Endothelial cell of umbilical vein (primary cell): ENCODE measurements around the gene IGFBP3. TPM values are rescaled to one million over a fixed set of nuclear protein-coding genes. Genes with fewer than 3 reads are reported as not detected.

Experiments
- BruUV-seq: library from RNA; stranded (reverse); fragments of 400-500 nt; replicated peaks from 2 replicates; lab custom pipeline; 2021; lab: Mats Ljungman, UMichigan
- CTCF ChIA-PET: fragments of 300-600, 350-600 bp; sonication (Branson Sonifier 250); formaldehyde crosslinking; loops from one replicate; lab custom pipeline; 2021; ENCODE audit warnings: antibody characterized with exemption, inconsistent platforms; lab: Charles Lee
- POLR2A ChIA-PET: fragments of 300-600, 350-600 bp; sonication (Branson Sonifier 250); formaldehyde crosslinking; loops from one replicate; lab custom pipeline; 2021; ENCODE audit warnings: antibody characterized with exemption, inconsistent platforms; lab: Charles Lee
- DNase-seq: peaks from one replicate; pipeline ENCODE4 v3.0.0-alpha.2; 2011; ENCODE audit warnings: low read depth, low spot score
- FAIRE-seq: peaks from 2 replicates; lab custom pipeline; 2011; peaks lifted over from hg19 to GRCh38; lab: Jason Lieb, UNC
- H2AFZ ChIP-seq: 2 replicates; pipeline ENCODE4 v1.6.0; 2012; ENCODE audit warnings: low read depth, low read length, control low read depth, inconsistent platforms
- H3K27ac ChIP-seq: 2 replicates; pipeline ENCODE4 v1.5.1; 2011; ENCODE audit warnings: low read depth, mild to moderate bottlenecking, control low read depth, low read length, moderate library complexity; ENCODE audit not compliant: insufficient read depth
- H3K27me3 ChIP-seq, 2 experiments: 2 replicates each; pipeline versions ENCODE4 v1.6.0 to v1.6.1; 2011; ENCODE audit warnings: low read length in 2 of 2, mixed read lengths in 1 of 2; ENCODE audit not compliant: control insufficient read depth in 2 of 2, insufficient read depth in 2 of 2
- H3K36me3 ChIP-seq, 2 experiments: 2 replicates in 1 of 2; 3 replicates in 1 of 2; pipeline ENCODE4 v1.5.1; 2011; ENCODE audit warnings: low read length in 2 of 2, mild to moderate bottlenecking in 1 of 2, moderate library complexity in 1 of 2; ENCODE audit not compliant: control insufficient read depth in 2 of 2, insufficient read depth in 2 of 2; ENCODE audit errors: extremely low read depth in 1 of 2
- H3K4me1 ChIP-seq: 3 replicates; pipeline ENCODE4 v1.5.1; 2011; ENCODE audit warnings: mild to moderate bottlenecking, low read length; ENCODE audit not compliant: control insufficient read depth, insufficient read depth; ENCODE audit errors: extremely low read depth
- H3K4me2 ChIP-seq: 2 replicates; pipeline ENCODE4 v1.6.1; 2011; ENCODE audit warnings: low read length, control low read depth, mixed read lengths; ENCODE audit not compliant: insufficient read depth
- H3K4me3 ChIP-seq, 3 experiments: fragments of 200-600 bp in 1 of 3; sonication (generic), shearing (Covaris generic) in 1 of 3; replicated peaks in 1 of 3; 2 replicates each; pipeline ENCODE4 v1.5.1; 2011 to 2016; ENCODE audit warnings: control low read depth in 3 of 3, low read length in 3 of 3, mild to moderate bottlenecking in 2 of 3, inconsistent platforms in 1 of 3, low read depth in 1 of 3, moderate library complexity in 1 of 3; ENCODE audit not compliant: insufficient read depth in 1 of 3
- H3K79me2 ChIP-seq: 2 replicates; pipeline ENCODE4 v1.6.0; 2012; ENCODE audit warnings: low read length, inconsistent platforms; ENCODE audit not compliant: control insufficient read depth, insufficient read depth
- H3K9ac ChIP-seq: replicated peaks from 2 replicates; pipeline ENCODE3; 2011; ENCODE audit warnings: low read length, control low read depth; ENCODE audit not compliant: insufficient read depth; ENCODE audit errors: extremely low read depth
- H3K9me1 ChIP-seq: replicated peaks from 3 replicates; pipeline ENCODE4 v1.6.0; 2011; ENCODE audit warnings: mild to moderate bottlenecking, low read length; ENCODE audit not compliant: control insufficient read depth, insufficient read depth; ENCODE audit errors: extremely low read depth
- H3K9me3 ChIP-seq: replicated peaks from 2 replicates; pipeline ENCODE4 v1.5.1; 2012; ENCODE audit warnings: low read length, inconsistent platforms; ENCODE audit not compliant: control insufficient read depth, insufficient read depth
- H4K20me1 ChIP-seq: replicated peaks from 2 replicates; pipeline ENCODE3; 2011; ENCODE audit warnings: mild to moderate bottlenecking, low read length; ENCODE audit not compliant: control insufficient read depth, insufficient read depth; ENCODE audit errors: extremely low read depth
- EZH2 ChIP-seq: IDR thresholded peaks from 2 replicates; pipeline ENCODE4 v1.6.1; 2012; ENCODE audit warnings: borderline replicate concordance, low read depth, mild to moderate bottlenecking, moderate library complexity, low read length, inconsistent platforms; ENCODE audit not compliant: severe bottlenecking
- FOS ChIP-seq: IDR thresholded peaks from 2 replicates; pipeline ENCODE4 v1.6.1; 2011; ENCODE audit warnings: mild to moderate bottlenecking, low read length, moderate library complexity, borderline replicate concordance; ENCODE audit not compliant: insufficient read depth
- GATA2 ChIP-seq: IDR thresholded peaks from 2 replicates; pipeline ENCODE4 v1.7.0; 2011; ENCODE audit warnings: low read depth, mild to moderate bottlenecking, moderate library complexity, mixed read lengths, low read length; ENCODE audit not compliant: insufficient read length, insufficient read depth
- JUN ChIP-seq: IDR thresholded peaks from 2 replicates; pipeline ENCODE4 v1.6.1; 2011; ENCODE audit warnings: borderline replicate concordance, low read depth; ENCODE audit not compliant: insufficient read length, insufficient read depth
- MYC ChIP-seq: IDR thresholded peaks from one replicate; pipeline ENCODE4 v1.6.1; 2011; ENCODE audit warnings: mild to moderate bottlenecking, low read depth, low read length
- POLR2A ChIP-seq: IDR thresholded peaks from 2 replicates; pipeline ENCODE4 v1.6.1; 2012; ENCODE audit warnings: low read depth, mild to moderate bottlenecking, control low read depth, low read length
- POLR2AphosphoS5 ChIP-seq: IDR thresholded peaks from 2 replicates; pipeline ENCODE4 v1.6.1; 2012; ENCODE audit warnings: low read depth, mild to moderate bottlenecking, control low read depth, low read length, moderate library complexity; ENCODE audit not compliant: insufficient read depth
- dilution Hi-C: fragments of 300-500 bp; cut with MboI; formaldehyde crosslinking; loops from one replicate; pipeline ENCODE4 v1.15.0; 2019; ENCODE audit warnings: low sequenced_read_pairs; ENCODE audit not compliant: extremely low pct_ligation_motif_present
- intact Hi-C: fragments of 100-400 bp; cut with micrococcal nuclease; formaldehyde crosslinking; loops from one replicate; pipeline ENCODE4 v1.10.0; 2022
- polyA plus RNA-seq, 4 experiments: library from polyadenylated mRNA; depleted of rRNA in 3 of 4; stranded (reverse) in 3 of 4; unstranded in 1 of 4; fragments of >200 nt; gene quantifications; 2 replicates each; pipeline versions ENCODE4 v1.2.1 to v1.2.3, GENCODE V29; 2011 to 2012; ENCODE audit warnings: missing spikeins in 1 of 4
- total RNA-seq: library from RNA; stranded (reverse); gene quantifications from 2 replicates; pipeline ENCODE4 v1.2.3, GENCODE V29; 2021
- TF ChIP-seq, protein P1 (sequence below): IDR thresholded peaks from 2 replicates; pipeline ENCODE4 v1.6.1; 2011; ENCODE audit not compliant: insufficient read depth, insufficient read length
- TF ChIP-seq, protein P2 (sequence below), 2 donors: IDR thresholded peaks; 1 replicate in 1 of 2; 2 replicates in 1 of 2; pipeline ENCODE4 v1.5.1; 2011; ENCODE audit warnings: low read length in 2 of 2, mild to moderate bottlenecking in 2 of 2, moderate library complexity in 2 of 2, control low read depth in 1 of 2, inconsistent platforms in 1 of 2, low read depth in 1 of 2; ENCODE audit not compliant: insufficient read depth in 1 of 2; ENCODE audit errors: extremely low read depth in 1 of 2

The IGFBP3 gene
- total and polyA plus RNA-seq, 2 donors (not counting 3 experiments of a cell fraction or from before 2014, with no cell fraction given) = 3.4 to 10.1 TPM

DNA sequence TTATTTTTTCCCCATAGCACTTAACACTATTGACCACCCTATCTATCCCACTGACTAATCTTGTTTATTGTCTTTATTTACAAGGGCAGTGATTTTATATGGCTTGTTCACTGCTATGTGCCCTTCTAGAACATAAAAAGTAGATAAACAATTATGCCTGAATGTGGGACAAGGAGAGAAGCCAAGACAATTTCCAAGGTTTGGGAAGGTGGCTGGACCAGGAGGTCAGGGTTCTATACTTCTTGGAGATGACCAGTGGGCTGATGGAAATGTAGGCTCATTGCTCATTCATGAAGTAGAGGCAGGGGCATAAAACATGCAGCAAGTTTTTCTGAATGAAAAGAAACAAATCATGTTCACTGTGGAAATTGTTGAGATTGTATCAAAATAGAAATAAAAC is 11.5 kb downstream of the IGFBP3 start:
- BruUV-seq = no TSS peak
- Histone ChIP-seq H3K9me1 (no peaks in the 10 kb centered on the region), H3K27me3 (peaks cover 3 to 9% of the 10 kb centered on the region in 2 experiments), H3K4me3 (no peak overlapping the region), H3K36me3 (no peaks in the 10 kb centered on the region), H3K9me3 (no peaks in the 10 kb centered on the region), H3K9ac (no peak overlapping the region), H4K20me1 (no peaks in the 10 kb centered on the region), H3K79me2 (no peaks in the 10 kb centered on the region), H3K4me1 (no peaks in the 10 kb centered on the region), H2AFZ (no peak overlapping the region), H3K4me2 (no peak overlapping the region), H3K27ac (no peak overlapping the region)
- intact Hi-C loops = no loop called here
- DNase-seq = no peak
- FAIRE-seq = no peak
- no peak for TF ChIP-seq POLR2A
- no peak for TF ChIP-seq EZH2
- no peak for TF ChIP-seq GATA2
- TF ChIP-seq JUN = no peak
- dilution Hi-C loops = no loop called here
- ChIA-PET CTCF (interaction anchor here (1.0 to 2.0 kb wide), 2 partner anchors 8 to 13 kb away, joined by 4 to 7 read pairs; no protein-coding TSS in a partner anchor), POLR2A (no interaction called here)

DNA sequence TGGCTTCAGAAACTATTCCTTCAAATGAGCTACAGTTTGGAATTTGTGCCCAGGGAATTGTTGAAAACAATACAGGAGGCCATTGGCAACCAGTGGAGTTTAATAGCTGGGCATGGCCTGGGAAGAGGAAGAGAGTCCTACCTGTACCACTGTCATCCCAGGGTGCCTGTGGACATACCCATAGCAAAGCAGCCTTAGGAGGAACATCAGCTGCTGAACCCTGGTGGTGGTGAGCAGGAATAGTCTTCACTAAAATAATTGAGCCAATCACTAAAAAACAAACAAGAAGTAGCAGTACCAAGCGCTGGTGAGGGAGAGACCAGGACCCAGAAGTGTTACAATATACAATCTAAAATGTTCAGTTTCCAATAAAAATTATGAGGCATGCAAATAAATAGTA is 18.3 kb downstream of the IGFBP3 start:
- FAIRE-seq (no peak), DNase-seq (no peak)
- H3K4me1 ChIP-seq = no peaks in the 10 kb centered on the region
- H3K9ac ChIP-seq = no peak overlapping the region
- no peaks in the 10 kb centered on the region for H3K9me3 ChIP-seq
- BruUV-seq = no TSS peak
- H3K9me1 ChIP-seq = no peaks in the 10 kb centered on the region
- TF ChIP-seq POLR2A (no peak), POLR2AphosphoS5 (no peak), EZH2 (no peak), MYC (no peak), FOS (no peak), GATA2 (no peak), JUN (no peak)
- TF ChIP-seq, protein P1, sequence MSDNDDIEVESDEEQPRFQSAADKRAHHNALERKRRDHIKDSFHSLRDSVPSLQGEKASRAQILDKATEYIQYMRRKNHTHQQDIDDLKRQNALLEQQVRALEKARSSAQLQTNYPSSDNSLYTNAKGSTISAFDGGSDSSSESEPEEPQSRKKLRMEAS = no peak
- TF ChIP-seq, protein P2, sequence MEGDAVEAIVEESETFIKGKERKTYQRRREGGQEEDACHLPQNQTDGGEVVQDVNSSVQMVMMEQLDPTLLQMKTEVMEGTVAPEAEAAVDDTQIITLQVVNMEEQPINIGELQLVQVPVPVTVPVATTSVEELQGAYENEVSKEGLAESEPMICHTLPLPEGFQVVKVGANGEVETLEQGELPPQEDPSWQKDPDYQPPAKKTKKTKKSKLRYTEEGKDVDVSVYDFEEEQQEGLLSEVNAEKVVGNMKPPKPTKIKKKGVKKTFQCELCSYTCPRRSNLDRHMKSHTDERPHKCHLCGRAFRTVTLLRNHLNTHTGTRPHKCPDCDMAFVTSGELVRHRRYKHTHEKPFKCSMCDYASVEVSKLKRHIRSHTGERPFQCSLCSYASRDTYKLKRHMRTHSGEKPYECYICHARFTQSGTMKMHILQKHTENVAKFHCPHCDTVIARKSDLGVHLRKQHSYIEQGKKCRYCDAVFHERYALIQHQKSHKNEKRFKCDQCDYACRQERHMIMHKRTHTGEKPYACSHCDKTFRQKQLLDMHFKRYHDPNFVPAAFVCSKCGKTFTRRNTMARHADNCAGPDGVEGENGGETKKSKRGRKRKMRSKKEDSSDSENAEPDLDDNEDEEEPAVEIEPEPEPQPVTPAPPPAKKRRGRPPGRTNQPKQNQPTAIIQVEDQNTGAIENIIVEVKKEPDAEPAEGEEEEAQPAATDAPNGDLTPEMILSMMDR (IDR thresholded peaks at IDR 0.05; ENCODE audit: extremely low read depth in 1 of 2, insufficient read depth in 1 of 2, low read depth in 1 of 2, low read length in 2 of 2) = no peak
- H3K36me3 ChIP-seq = no peaks in the 10 kb centered on the region
- no peak overlapping the region for H2AFZ ChIP-seq
- H3K79me2 ChIP-seq = no peaks in the 10 kb centered on the region
- dilution Hi-C loops (no loop called here), intact Hi-C loops (no loop called here)
- no peaks in the 10 kb centered on the region for H4K20me1 ChIP-seq
- no peak overlapping the region for H3K4me3 ChIP-seq
- H3K27me3 ChIP-seq = peaks cover 15 to 25% of the 10 kb centered on the region in 2 experiments
- H3K4me2 ChIP-seq = no peak overlapping the region
- H3K27ac ChIP-seq = no peak overlapping the region
- CTCF ChIA-PET = interaction anchor here (1.4 to 1.8 kb wide), 4 partner anchors 11 to 20 kb away, joined by 4 to 9 read pairs (median 7); no protein-coding TSS in a partner anchor
- POLR2A ChIA-PET = no interaction called here
